OCI-LY1 (cell line): ENCODE measurements around the gene PPCDC.

Experiments used
- H2AFZ ChIP-seq: fragments of 200-600 bp; sonication (generic), shearing (Covaris generic); 2 replicates; pipeline ENCODE4 v1.6.0; 2014; ENCODE audit warnings: antibody characterized with exemption, mild to moderate bottlenecking, low read length
- H3F3A ChIP-seq: fragments of 200-600 bp; sonication (generic), shearing (Covaris generic); 2 replicates; pipeline ENCODE4 v1.6.0; 2014; ENCODE audit warnings: mild to moderate bottlenecking, antibody characterized with exemption, low read length, moderate library complexity; ENCODE audit not compliant: insufficient read depth
- H3K27ac ChIP-seq: fragments of 200-600 bp; sonication (generic); 2 replicates; pipeline ENCODE4 v1.5.1; 2014; ENCODE audit warnings: low read length, mixed run types, mild to moderate bottlenecking, low read depth; ENCODE audit not compliant: poor library complexity, severe bottlenecking
- H3K27me3 ChIP-seq: fragments of 200-600 bp; sonication (generic); 2 replicates; pipeline ENCODE4 v1.6.0; 2014; ENCODE audit warnings: antibody characterized with exemption, mild to moderate bottlenecking, low read length, moderate library complexity; ENCODE audit not compliant: insufficient read depth
- H3K36me3 ChIP-seq: fragments of 200-600 bp; sonication (generic); 2 replicates; pipeline ENCODE4 v1.6.1; 2014; ENCODE audit warnings: mild to moderate bottlenecking, antibody characterized with exemption, low read length, moderate library complexity, mixed read lengths; ENCODE audit not compliant: insufficient read depth
- H3K4me1 ChIP-seq: fragments of 200-600 bp; sonication (generic); 2 replicates; pipeline ENCODE4 v1.5.1; 2014; ENCODE audit warnings: mild to moderate bottlenecking, low read length, moderate library complexity; ENCODE audit not compliant: insufficient read depth, severe bottlenecking
- H3K4me2 ChIP-seq: fragments of 200-600 bp; sonication (generic), shearing (Covaris generic); 2 replicates; pipeline ENCODE4 v1.6.1; 2014; ENCODE audit warnings: low read length
- H3K4me3 ChIP-seq: fragments of 200-600 bp; sonication (generic); 2 replicates; pipeline ENCODE4 v1.5.1; 2014; ENCODE audit warnings: low read length, low read depth, mild to moderate bottlenecking, mixed read lengths; ENCODE audit not compliant: poor library complexity, severe bottlenecking
- H3K79me2 ChIP-seq: fragments of 200-600 bp; shearing (Covaris generic); 2 replicates; pipeline ENCODE4 v1.6.1; 2016; ENCODE audit warnings: mixed run types, low read length, mixed read lengths; ENCODE audit not compliant: insufficient read depth
- H3K9ac ChIP-seq: fragments of 200-600 bp; sonication (generic), shearing (Covaris generic); 2 replicates; pipeline ENCODE4 v1.6.1; 2014; ENCODE audit warnings: mild to moderate bottlenecking, low read length, mixed read lengths
- H3K9me2 ChIP-seq: fragments of 200-600 bp; sonication (generic), shearing (Covaris generic); 2 replicates; pipeline ENCODE4 v1.6.1; 2014; ENCODE audit warnings: low read depth, mild to moderate bottlenecking, low read length, mixed read lengths
- H3K9me3 ChIP-seq: fragments of 200-600 bp; shearing (Covaris generic); 2 replicates; pipeline ENCODE4 v1.6.1; 2014; ENCODE audit warnings: low read length, mixed read lengths
- H4K20me1 ChIP-seq: fragments of 200-600 bp; sonication (generic), shearing (Covaris generic); 2 replicates; pipeline ENCODE4 v1.6.0; 2016; ENCODE audit warnings: mild to moderate bottlenecking, low read length; ENCODE audit not compliant: insufficient read depth
- EZH2 ChIP-seq: fragments of 200-600 bp; sonication (generic), shearing (Covaris generic); IDR thresholded peaks from 2 replicates; pipeline ENCODE4 v1.8.0; 2017; ENCODE audit warnings: borderline replicate concordance, mixed run types, mild to moderate bottlenecking, antibody characterized with exemption, low read length, moderate library complexity, mixed read lengths
- TF ChIP-seq, protein P1 (sequence below): fragments of 200-600 bp; sonication (generic), shearing (Covaris generic); IDR thresholded peaks from 2 replicates; pipeline ENCODE4 v1.5.1; 2017; ENCODE audit warnings: mild to moderate bottlenecking, antibody characterized with exemption, low read length, moderate library complexity, mixed read lengths

Gene PPCDC

DNA sequence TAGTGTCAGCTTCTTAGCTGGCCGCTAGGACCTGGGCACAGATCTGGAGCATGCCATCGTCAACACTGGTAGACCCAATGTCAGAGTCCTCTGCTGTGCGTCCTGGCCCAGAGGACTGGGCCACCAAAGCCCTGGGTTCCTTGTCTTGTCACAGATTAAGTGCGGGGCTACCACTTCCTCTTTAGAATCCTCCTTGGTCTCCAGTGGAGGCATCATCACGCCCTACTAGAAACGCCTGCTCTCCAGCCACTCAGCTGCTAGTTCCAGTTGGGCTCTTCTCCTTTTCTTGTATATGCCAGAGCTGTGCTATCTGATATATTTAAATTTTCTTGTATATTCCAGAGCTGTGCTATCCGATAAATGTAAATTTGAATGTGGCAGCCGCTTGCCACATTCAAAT, 11.2 kb downstream of the PPCDC start:
- Histone ChIP-seq H3K36me3 (peaks cover 42% of the 10 kb centered on the region), H3K79me2 (no peaks in the 10 kb centered on the region), H3K27me3 (no peaks in the 10 kb centered on the region), H3K4me3 (no peak overlapping the region), H3K27ac (no peak overlapping the region), H3K9me2 (no peaks in the 10 kb centered on the region), H4K20me1 (no peaks in the 10 kb centered on the region), H3K9ac (no peak overlapping the region), H3K4me1 (peaks cover 4% of the 10 kb centered on the region), H2AFZ (no peak overlapping the region), H3K9me3 (no peaks in the 10 kb centered on the region), H3K4me2 (no peak overlapping the region), H3F3A (no peaks in the 10 kb centered on the region)
- no peak for TF ChIP-seq EZH2
- TF ChIP-seq, protein P1, sequence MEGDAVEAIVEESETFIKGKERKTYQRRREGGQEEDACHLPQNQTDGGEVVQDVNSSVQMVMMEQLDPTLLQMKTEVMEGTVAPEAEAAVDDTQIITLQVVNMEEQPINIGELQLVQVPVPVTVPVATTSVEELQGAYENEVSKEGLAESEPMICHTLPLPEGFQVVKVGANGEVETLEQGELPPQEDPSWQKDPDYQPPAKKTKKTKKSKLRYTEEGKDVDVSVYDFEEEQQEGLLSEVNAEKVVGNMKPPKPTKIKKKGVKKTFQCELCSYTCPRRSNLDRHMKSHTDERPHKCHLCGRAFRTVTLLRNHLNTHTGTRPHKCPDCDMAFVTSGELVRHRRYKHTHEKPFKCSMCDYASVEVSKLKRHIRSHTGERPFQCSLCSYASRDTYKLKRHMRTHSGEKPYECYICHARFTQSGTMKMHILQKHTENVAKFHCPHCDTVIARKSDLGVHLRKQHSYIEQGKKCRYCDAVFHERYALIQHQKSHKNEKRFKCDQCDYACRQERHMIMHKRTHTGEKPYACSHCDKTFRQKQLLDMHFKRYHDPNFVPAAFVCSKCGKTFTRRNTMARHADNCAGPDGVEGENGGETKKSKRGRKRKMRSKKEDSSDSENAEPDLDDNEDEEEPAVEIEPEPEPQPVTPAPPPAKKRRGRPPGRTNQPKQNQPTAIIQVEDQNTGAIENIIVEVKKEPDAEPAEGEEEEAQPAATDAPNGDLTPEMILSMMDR = no peak

DNA sequence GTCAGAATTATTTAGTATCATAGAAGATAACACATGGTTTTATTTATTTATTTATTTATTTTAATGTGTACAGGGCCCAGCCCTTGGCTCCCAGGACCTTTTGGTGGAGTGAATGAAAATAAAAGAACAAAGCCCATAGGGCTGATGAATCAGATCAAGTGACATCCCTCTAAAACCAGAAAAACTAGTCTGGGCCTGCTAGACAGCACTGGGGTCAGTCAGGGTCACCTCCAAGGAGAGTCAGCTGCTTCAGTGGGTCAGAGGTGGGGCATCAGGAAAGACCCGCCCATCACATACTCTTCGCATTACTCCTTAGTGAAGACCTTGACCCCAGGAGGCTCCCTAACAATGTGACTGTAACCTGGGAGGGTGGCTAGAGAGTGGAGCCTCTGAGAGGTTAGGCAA, 12.8 kb downstream of the PPCDC start:
- Histone ChIP-seq H3K4me2 (no peak overlapping the region), H3K9ac (no peak overlapping the region), H3K27ac (no peak overlapping the region), H3K4me3 (no peak overlapping the region), H3K9me2 (no peaks in the 10 kb centered on the region), H3K27me3 (no peaks in the 10 kb centered on the region), H3K9me3 (no peaks in the 10 kb centered on the region), H2AFZ (no peak overlapping the region), H3K4me1 (no peaks in the 10 kb centered on the region), H3K79me2 (no peaks in the 10 kb centered on the region), H3F3A (no peaks in the 10 kb centered on the region), H4K20me1 (no peaks in the 10 kb centered on the region), H3K36me3 (peaks cover 36% of the 10 kb centered on the region)
- TF ChIP-seq, protein P1 = no peak
- TF ChIP-seq EZH2 = no peak

DNA sequence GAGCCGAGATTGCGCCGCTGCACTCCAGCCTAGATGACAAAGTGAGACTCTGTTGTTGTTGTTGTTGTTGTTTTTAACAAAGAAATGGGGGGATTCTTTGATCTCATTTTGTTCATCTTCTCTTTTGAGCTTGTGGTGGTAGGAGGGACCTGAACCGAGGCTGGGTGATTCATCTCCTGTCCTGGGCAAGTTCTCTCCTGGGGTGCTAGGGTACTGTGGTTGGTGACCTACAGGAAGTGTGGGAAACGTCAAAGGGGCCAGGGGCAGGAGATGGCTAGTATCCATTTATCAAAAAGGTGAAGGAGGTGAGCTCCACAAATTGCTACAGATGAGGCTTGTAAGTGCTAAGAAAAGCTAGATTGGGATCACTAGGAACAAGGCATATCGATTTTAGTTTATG, 14.3 kb downstream of the PPCDC start:
- H4K20me1 ChIP-seq = no peaks in the 10 kb centered on the region
- H3K9me2 ChIP-seq = no peaks in the 10 kb centered on the region
- no peak overlapping the region for H3K27ac ChIP-seq
- H3K4me3 ChIP-seq = no peak overlapping the region
- no peaks in the 10 kb centered on the region for H3K79me2 ChIP-seq
- H3K4me1 ChIP-seq = peaks cover 8% of the 10 kb centered on the region
- no peaks in the 10 kb centered on the region for H3F3A ChIP-seq
- H3K9ac ChIP-seq = no peak overlapping the region
- H3K27me3 ChIP-seq = no peaks in the 10 kb centered on the region
- TF ChIP-seq, protein P1 = no peak
- no peak for TF ChIP-seq EZH2
- H3K9me3 ChIP-seq = no peaks in the 10 kb centered on the region
- peaks cover 36% of the 10 kb centered on the region for H3K36me3 ChIP-seq
- H2AFZ ChIP-seq = no peak overlapping the region
- H3K4me2 ChIP-seq = no peak overlapping the region
